Suprapubic skin (tissue), 4 donors: ENCODE results near the gene PRRT4. TPM values are rescaled to one million over a fixed set of nuclear protein-coding genes. Genes with fewer than 3 reads are reported as not detected.

Source experiments
- DNase-seq, 2 donors: peaks; one replicate each; pipeline ENCODE4 v3.0.0-alpha.2; 2019; ENCODE audit warnings: low spot score in 2 of 2
- H3K27ac ChIP-seq: fragments of 200-600 bp; sonication (generic); one replicate; pipeline ENCODE4 v1.5.1; 2019
- H3K27me3 ChIP-seq: fragments of 200-600 bp; sonication (generic); one replicate; pipeline ENCODE4 v1.5.1; 2019
- H3K36me3 ChIP-seq: fragments of 200-600 bp; sonication (generic); one replicate; pipeline ENCODE4 v1.5.1; 2019
- H3K4me1 ChIP-seq: fragments of 200-600 bp; sonication (generic); one replicate; pipeline ENCODE4 v1.5.1; 2019
- H3K4me3 ChIP-seq: fragments of 200-600 bp; sonication (generic); one replicate; pipeline ENCODE4 v1.5.1; 2019; ENCODE audit warnings: mild to moderate bottlenecking
- H3K9me3 ChIP-seq: fragments of 200-600 bp; sonication (generic); one replicate; pipeline ENCODE4 v1.5.1; 2019
- CTCF ChIP-seq, 2 donors: fragments of 200-600 bp in 1 of 2; fragments of 450-650 bp in 1 of 2; sonication (generic) in 1 of 2; IDR thresholded peaks; one replicate each; pipeline ENCODE4 v1.5.1; 2016 to 2019; ENCODE audit warnings: antibody characterized with exemption in 2 of 2, mild to moderate bottlenecking in 1 of 2, moderate library complexity in 1 of 2
- EP300 ChIP-seq: sonication (generic); formaldehyde crosslinking; IDR thresholded peaks from one replicate; pipeline ENCODE4 v1.6.1; 2017; ENCODE audit warnings: antibody characterized with exemption
- POLR2A ChIP-seq, 2 donors: fragments of 450-650 bp; IDR thresholded peaks; one replicate each; pipeline ENCODE4 v1.6.1; 2017; ENCODE audit warnings: antibody characterized with exemption in 2 of 2, mild to moderate bottlenecking in 2 of 2, moderate library complexity in 2 of 2
- POLR2AphosphoS5 ChIP-seq, 3 donors: sonication (generic); formaldehyde crosslinking; IDR thresholded peaks; one replicate each; pipeline ENCODE4 v1.6.1; 2017; ENCODE audit warnings: antibody characterized with exemption in 3 of 3
- WGBS: methylation state at CpG from one replicate; pipeline ENCODE4 v1.1.5; 2018; 5-methylcytosine and 5-hydroxymethylcytosine counted together
- total RNA-seq, 4 donors: library from RNA; depleted of rRNA; stranded (reverse); fragments of >200 nt; gene quantifications; one replicate each; pipeline ENCODE4 v1.1.0, GENCODE V29; 2016

Gene PRRT4
- total RNA-seq, 4 donors from 2014 or later = 1.4 to 13.0 (median 6.4) TPM

- H3K36me3 ChIP-seq = peaks cover 22% of the 10 kb centered on the region
- WGBS = 39% methylated on average over 4 of the region's 13 CpGs
- TF ChIP-seq CTCF (IDR thresholded peaks at IDR 0.05) (peak in 1 of 2 donors; percentile 5), POLR2A (IDR thresholded peaks at IDR 0.05) (no peak), POLR2AphosphoS5 (IDR thresholded peaks at IDR 0.05) (no peak), EP300 (no peak)
- H3K27me3 ChIP-seq = no peaks in the 10 kb centered on the region
- peaks cover 54% of the 10 kb centered on the region for H3K4me1 ChIP-seq
- H3K9me3 ChIP-seq = no peaks in the 10 kb centered on the region
- H3K4me3 ChIP-seq = peak overlapping the region; percentile 87
- peak overlapping the region; percentile 69 for H3K27ac ChIP-seq
- no peak for DNase-seq
These were observed 43.5 kb upstream of the PRRT4 start for GRCh38 chr7:128404886-128405470.

- H3K4me1 ChIP-seq = peaks cover 51% of the 10 kb centered on the region
- 76% methylated on average over 7 of the region's 9 CpGs for WGBS
- peak overlapping the region; percentile 87 for H3K4me3 ChIP-seq
- H3K27ac ChIP-seq = no peak overlapping the region
- TF ChIP-seq POLR2AphosphoS5 (IDR thresholded peaks at IDR 0.05) = no peak
- no peak for TF ChIP-seq EP300
- TF ChIP-seq CTCF (IDR thresholded peaks at IDR 0.05) = no peak
- no peak for TF ChIP-seq POLR2A (IDR thresholded peaks at IDR 0.05)
- H3K36me3 ChIP-seq = peaks cover 27% of the 10 kb centered on the region
- no peaks in the 10 kb centered on the region for H3K27me3 ChIP-seq
- no peaks in the 10 kb centered on the region for H3K9me3 ChIP-seq
- DNase-seq = no peak
These were observed 42.7 kb upstream of the PRRT4 start for GRCh38 chr7:128404143-128404681.

GRCh38 chr7:128403676-128404075 lies 42.2 kb upstream of the PRRT4 start:
- DNase-seq = no peak
- 85% methylated on average over 4 of the region's 5 CpGs for WGBS
- no peak overlapping the region for H3K27ac ChIP-seq

GRCh38 chr7:128402356-128402755 lies 40.9 kb upstream of the PRRT4 start:
- TF ChIP-seq CTCF (IDR thresholded peaks at IDR 0.05) (no peak), POLR2AphosphoS5 (IDR thresholded peaks at IDR 0.05) (no peak), EP300 (no peak), POLR2A (IDR thresholded peaks at IDR 0.05) (no peak)
- Histone ChIP-seq H3K9me3 (no peaks in the 10 kb centered on the region), H3K27me3 (no peaks in the 10 kb centered on the region), H3K4me3 (no peak overlapping the region), H3K36me3 (peaks cover 40% of the 10 kb centered on the region), H3K27ac (no peak overlapping the region), H3K4me1 (peaks cover 32% of the 10 kb centered on the region)
- WGBS = 79% methylated on average over 2 of the region's 2 CpGs
- DNase-seq = no peak

More at GRCh38 chr7:128403676-128404075, 42.2 kb upstream of the PRRT4 start:
- Histone ChIP-seq H3K36me3 (peaks cover 27% of the 10 kb centered on the region), H3K4me1 (peaks cover 46% of the 10 kb centered on the region), H3K27me3 (no peaks in the 10 kb centered on the region), H3K9me3 (no peaks in the 10 kb centered on the region), H3K4me3 (no peak overlapping the region)
- TF ChIP-seq POLR2AphosphoS5 (IDR thresholded peaks at IDR 0.05) (no peak), CTCF (IDR thresholded peaks at IDR 0.05) (no peak), EP300 (no peak), POLR2A (IDR thresholded peaks at IDR 0.05) (no peak)

GRCh38 chr7:128400566-128400965 lies 39.1 kb upstream of the PRRT4 start:
- WGBS = 89% methylated on average over 5 of the region's 5 CpGs
- no peaks in the 10 kb centered on the region for H3K9me3 ChIP-seq

More at GRCh38 chr7:128400566-128400965, 39.1 kb upstream of the PRRT4 start:
- no peak overlapping the region for H3K4me3 ChIP-seq
- TF ChIP-seq CTCF (IDR thresholded peaks at IDR 0.05) (no peak), POLR2A (IDR thresholded peaks at IDR 0.05) (no peak), EP300 (no peak), POLR2AphosphoS5 (IDR thresholded peaks at IDR 0.05) (no peak)
- no peaks in the 10 kb centered on the region for H3K27me3 ChIP-seq
- peaks cover 17% of the 10 kb centered on the region for H3K4me1 ChIP-seq
- peak in 1 of 2 donors; percentile 58 for DNase-seq
- H3K36me3 ChIP-seq = peaks cover 57% of the 10 kb centered on the region
- no peak overlapping the region for H3K27ac ChIP-seq
